Neural progenitor cell (in vitro differentiated cells): ENCODE data around the gene PTGR3. TPM values are rescaled to one million over a fixed set of nuclear protein-coding genes. Genes with fewer than 3 reads are reported as not detected.

Experiments
- DNase-seq: peaks from one replicate; pipeline ENCODE4 v3.0.0-alpha.2; 2016; ENCODE audit warnings: low spot score
- H2AFZ ChIP-seq: fragments of 200-600 bp; sonication (generic); replicated peaks from 2 replicates; pipeline ENCODE4 v1.6.1; 2016; ENCODE audit warnings: antibody characterized with exemption
- H3F3A ChIP-seq: fragments of 200-600 bp; sonication (generic); 2 replicates; pipeline ENCODE4 v1.6.1; 2016; ENCODE audit warnings: antibody characterized with exemption, low read depth
- H3K27ac ChIP-seq: fragments of 200-600 bp; sonication (generic); 2 replicates; pipeline ENCODE4 v1.5.1; 2016; ENCODE audit warnings: mild to moderate bottlenecking
- H3K27me3 ChIP-seq: fragments of 200-600 bp; sonication (generic); 2 replicates; pipeline ENCODE4 v1.6.1; 2016; ENCODE audit warnings: mild to moderate bottlenecking, moderate library complexity
- H3K36me3 ChIP-seq: fragments of 200-600 bp; sonication (generic); 2 replicates; pipeline ENCODE4 v1.5.1; 2016
- H3K4me1 ChIP-seq: fragments of 200-600 bp; sonication (generic); 2 replicates; pipeline ENCODE4 v1.6.1; 2016; ENCODE audit warnings: mixed run types
- H3K4me2 ChIP-seq: fragments of 200-600 bp; sonication (generic); 2 replicates; pipeline ENCODE4 v1.6.1; 2016
- H3K4me3 ChIP-seq: fragments of 200-600 bp; sonication (generic); 2 replicates; pipeline ENCODE4 v1.5.1; 2016
- H3K79me2 ChIP-seq: fragments of 200-600 bp; sonication (generic); 2 replicates; pipeline ENCODE4 v1.6.1; 2016; ENCODE audit warnings: low read depth
- H3K9ac ChIP-seq: fragments of 200-600 bp; sonication (generic); 2 replicates; pipeline ENCODE4 v1.6.1; 2016
- H3K9me3 ChIP-seq: fragments of 200-600 bp; sonication (generic); 2 replicates; pipeline ENCODE4 v1.5.1; 2016; ENCODE audit warnings: low read depth
- H4K20me1 ChIP-seq: fragments of 200-600 bp; sonication (generic); 2 replicates; pipeline ENCODE4 v1.6.1; 2016; ENCODE audit warnings: low read depth
- H3K27ac Mint-ChIP-seq: 3 replicates; pipeline ENCODE4 v1.8.0; 2021; ENCODE audit warnings: mixed read lengths
- H3K27me3 Mint-ChIP-seq: 2 replicates; pipeline ENCODE4 v1.8.0; 2022; ENCODE audit warnings: low read depth, mild to moderate bottlenecking, inconsistent platforms, moderate library complexity, mixed read lengths; ENCODE audit not compliant: insufficient read depth
- H3K36me3 Mint-ChIP-seq: 3 replicates; pipeline ENCODE4 v1.8.0; 2021; ENCODE audit warnings: mixed read lengths
- H3K4me1 Mint-ChIP-seq: 3 replicates; pipeline ENCODE4 v1.8.0; 2021; ENCODE audit warnings: mixed read lengths
- H3K4me3 Mint-ChIP-seq: 3 replicates; pipeline ENCODE4 v1.8.0; 2021; ENCODE audit warnings: mild to moderate bottlenecking, moderate library complexity, mixed read lengths
- H3K9me3 Mint-ChIP-seq: 3 replicates; pipeline ENCODE4 v1.8.0; 2020; ENCODE audit warnings: mixed read lengths
- EZH2 ChIP-seq: fragments of 200-600 bp; sonication (generic); IDR thresholded peaks from 2 replicates; pipeline ENCODE4 v1.6.1; 2017; ENCODE audit warnings: antibody characterized with exemption, mild to moderate bottlenecking, moderate library complexity
- EZH2phosphoT487 ChIP-seq: fragments of 200-600 bp; sonication (generic); IDR thresholded peaks from 2 replicates; pipeline ENCODE4 v1.6.1; 2017; ENCODE audit warnings: antibody characterized with exemption
- total RNA-seq: library from RNA; depleted of rRNA; stranded (reverse); fragments of >200 nt; gene quantifications from 2 replicates; pipeline ENCODE4 v1.2.3, GENCODE V29; 2015; ENCODE audit warnings: low replicate concordance
- TF ChIP-seq, protein P1 (sequence below): fragments of 200-600 bp; sonication (generic); IDR thresholded peaks from 2 replicates; pipeline ENCODE4 v1.5.1; 2017; ENCODE audit warnings: antibody characterized with exemption, mild to moderate bottlenecking

Gene PTGR3
- total RNA-seq, 1 donor from 2014 or later, result 13.0 TPM

DNA sequence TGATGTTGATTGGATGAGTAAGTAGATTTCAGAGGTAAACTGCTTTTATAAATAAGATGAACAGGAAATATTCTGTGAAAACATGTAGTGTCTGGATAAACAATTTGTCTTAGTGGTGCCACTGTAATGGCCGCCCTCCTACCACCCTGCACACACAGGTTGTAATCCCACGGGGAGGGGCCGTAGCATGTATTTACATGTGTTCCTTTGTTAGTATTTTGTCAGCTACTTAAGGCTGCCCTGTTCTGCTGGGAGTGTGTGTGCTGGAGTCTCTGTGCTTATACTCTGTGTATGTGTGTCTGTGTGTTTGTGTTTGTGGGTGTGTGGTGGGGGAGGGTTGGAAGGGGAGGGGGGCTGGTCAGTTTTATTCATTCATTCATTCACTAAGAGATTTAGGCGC is 6.7 kb upstream of the PTGR3 start:
- H3K27me3 Mint-ChIP-seq, result peaks cover 6% of the 10 kb centered on the region
- H4K20me1 ChIP-seq, result peaks cover 8% of the 10 kb centered on the region
- no peaks in the 10 kb centered on the region for H3K9me3 Mint-ChIP-seq
- H2AFZ ChIP-seq, result no peak overlapping the region
- no peak overlapping the region for H3K4me3 ChIP-seq
- H3K4me1 ChIP-seq, result peaks cover 3% of the 10 kb centered on the region
- peaks cover 6% of the 10 kb centered on the region for H3F3A ChIP-seq
- no peak for TF ChIP-seq EZH2phosphoT487
- TF ChIP-seq, protein P1, sequence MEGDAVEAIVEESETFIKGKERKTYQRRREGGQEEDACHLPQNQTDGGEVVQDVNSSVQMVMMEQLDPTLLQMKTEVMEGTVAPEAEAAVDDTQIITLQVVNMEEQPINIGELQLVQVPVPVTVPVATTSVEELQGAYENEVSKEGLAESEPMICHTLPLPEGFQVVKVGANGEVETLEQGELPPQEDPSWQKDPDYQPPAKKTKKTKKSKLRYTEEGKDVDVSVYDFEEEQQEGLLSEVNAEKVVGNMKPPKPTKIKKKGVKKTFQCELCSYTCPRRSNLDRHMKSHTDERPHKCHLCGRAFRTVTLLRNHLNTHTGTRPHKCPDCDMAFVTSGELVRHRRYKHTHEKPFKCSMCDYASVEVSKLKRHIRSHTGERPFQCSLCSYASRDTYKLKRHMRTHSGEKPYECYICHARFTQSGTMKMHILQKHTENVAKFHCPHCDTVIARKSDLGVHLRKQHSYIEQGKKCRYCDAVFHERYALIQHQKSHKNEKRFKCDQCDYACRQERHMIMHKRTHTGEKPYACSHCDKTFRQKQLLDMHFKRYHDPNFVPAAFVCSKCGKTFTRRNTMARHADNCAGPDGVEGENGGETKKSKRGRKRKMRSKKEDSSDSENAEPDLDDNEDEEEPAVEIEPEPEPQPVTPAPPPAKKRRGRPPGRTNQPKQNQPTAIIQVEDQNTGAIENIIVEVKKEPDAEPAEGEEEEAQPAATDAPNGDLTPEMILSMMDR, result no peak
- no peak for TF ChIP-seq EZH2
- no peaks in the 10 kb centered on the region for H3K36me3 Mint-ChIP-seq
- peaks cover 16% of the 10 kb centered on the region for H3K4me1 Mint-ChIP-seq
- H3K4me3 Mint-ChIP-seq, result no peak overlapping the region
- H3K9me3 ChIP-seq, result no peaks in the 10 kb centered on the region
- no peak overlapping the region for H3K27ac Mint-ChIP-seq
- H3K4me2 ChIP-seq, result no peak overlapping the region
- H3K36me3 ChIP-seq, result no peaks in the 10 kb centered on the region
- H3K27me3 ChIP-seq, result peaks cover 46% of the 10 kb centered on the region
- no peak overlapping the region for H3K9ac ChIP-seq
- no peak overlapping the region for H3K27ac ChIP-seq
- no peak for DNase-seq
- H3K79me2 ChIP-seq, result no peaks in the 10 kb centered on the region

- Histone ChIP-seq H3K9ac (no peak overlapping the region), H3K4me1 (peaks cover 10% of the 10 kb centered on the region), H3K27me3 (peaks cover 54% of the 10 kb centered on the region), H3K4me2 (no peak overlapping the region), H3K9me3 (no peaks in the 10 kb centered on the region), H3K79me2 (no peaks in the 10 kb centered on the region), H3F3A (peaks cover 13% of the 10 kb centered on the region), H2AFZ (no peak overlapping the region), H3K36me3 (no peaks in the 10 kb centered on the region), H3K4me3 (no peak overlapping the region), H3K27ac (no peak overlapping the region), H4K20me1 (peaks cover 8% of the 10 kb centered on the region)
- Mint-ChIP-seq H3K4me1 (peaks cover 23% of the 10 kb centered on the region), H3K4me3 (no peak overlapping the region), H3K27me3 (peaks cover 6% of the 10 kb centered on the region), H3K9me3 (no peaks in the 10 kb centered on the region), H3K27ac (no peak overlapping the region), H3K36me3 (no peaks in the 10 kb centered on the region)
- DNase-seq, result no peak
- TF ChIP-seq, protein P1, result no peak
- TF ChIP-seq EZH2phosphoT487, result no peak
- no peak for TF ChIP-seq EZH2
These were observed 6.0 kb upstream of the PTGR3 start for GRCh38 chr18:75214766-75215510.

- Mint-ChIP-seq H3K9me3 (no peaks in the 10 kb centered on the region), H3K27me3 (peaks cover 10% of the 10 kb centered on the region), H3K36me3 (no peaks in the 10 kb centered on the region), H3K4me1 (peaks cover 26% of the 10 kb centered on the region), H3K27ac (no peak overlapping the region), H3K4me3 (no peak overlapping the region)
- TF ChIP-seq EZH2phosphoT487, result no peak
- TF ChIP-seq EZH2, result no peak
- TF ChIP-seq, protein P1, result no peak
- Histone ChIP-seq H3K4me3 (no peak overlapping the region), H3K4me1 (peaks cover 13% of the 10 kb centered on the region), H3K79me2 (no peaks in the 10 kb centered on the region), H3K27me3 (peaks cover 60% of the 10 kb centered on the region), H2AFZ (no peak overlapping the region), H3K9ac (no peak overlapping the region), H3K36me3 (no peaks in the 10 kb centered on the region), H3F3A (peaks cover 19% of the 10 kb centered on the region), H3K9me3 (no peaks in the 10 kb centered on the region), H3K27ac (no peak overlapping the region), H4K20me1 (peaks cover 8% of the 10 kb centered on the region), H3K4me2 (no peak overlapping the region)
- DNase-seq, result no peak
These were observed 5.4 kb upstream of the PTGR3 start for GRCh38 chr18:75214332-75214690.
